ENCODE measurements around the gene VSIG8.

- TF ChIP-seq CTCF (IDR thresholded peaks at IDR 0.05): no peak
- TF ChIP-seq POLR2A (IDR thresholded peaks at IDR 0.05): no peak
Observed at GRCh38 chr1:159898527-159898926, 36.1 kb upstream of the VSIG8 start.
